ENCODE data around the gene ADCY5. TPM values are rescaled to one million over a fixed set of nuclear protein-coding genes. Genes with fewer than 3 reads are reported as not detected.

The ADCY5 gene
- total and polyA plus RNA-seq, 4 donors, result 0.74 to 6.6 (median 2.9) TPM

- H3K27ac ChIP-seq (ENCODE audit: low read depth in 1 of 2, low read length in 2 of 2), result no peak overlapping the region
- TF ChIP-seq, protein P1, sequence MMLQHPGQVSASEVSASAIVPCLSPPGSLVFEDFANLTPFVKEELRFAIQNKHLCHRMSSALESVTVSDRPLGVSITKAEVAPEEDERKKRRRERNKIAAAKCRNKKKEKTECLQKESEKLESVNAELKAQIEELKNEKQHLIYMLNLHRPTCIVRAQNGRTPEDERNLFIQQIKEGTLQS (IDR thresholded peaks at IDR 0.05), result no peak
- TF ChIP-seq RAD21 (IDR thresholded peaks at IDR 0.05) (no peak), CTCF (IDR thresholded peaks at IDR 0.05; ENCODE audit: low read depth, low read length, missing input control) (no peak), FOXA2 (IDR thresholded peaks at IDR 0.05) (no peak), YY1 (IDR thresholded peaks at IDR 0.05) (no peak), EGR1 (IDR thresholded peaks at IDR 0.05; ENCODE audit: low read depth in 2 of 2) (no peak), JUND (IDR thresholded peaks at IDR 0.05) (no peak), TAF1 (conservative IDR thresholded peaks at IDR 0.05) (no peak), MAX (IDR thresholded peaks at IDR 0.05) (no peak), NR2F2 (IDR thresholded peaks at IDR 0.05) (no peak), SP1 (IDR thresholded peaks at IDR 0.05) (no peak), GABPA (IDR thresholded peaks at IDR 0.05 in 1 of 2, conservative IDR thresholded peaks at IDR 0.05 in 1 of 2) (no peak)
- TF ChIP-seq, protein P2, sequence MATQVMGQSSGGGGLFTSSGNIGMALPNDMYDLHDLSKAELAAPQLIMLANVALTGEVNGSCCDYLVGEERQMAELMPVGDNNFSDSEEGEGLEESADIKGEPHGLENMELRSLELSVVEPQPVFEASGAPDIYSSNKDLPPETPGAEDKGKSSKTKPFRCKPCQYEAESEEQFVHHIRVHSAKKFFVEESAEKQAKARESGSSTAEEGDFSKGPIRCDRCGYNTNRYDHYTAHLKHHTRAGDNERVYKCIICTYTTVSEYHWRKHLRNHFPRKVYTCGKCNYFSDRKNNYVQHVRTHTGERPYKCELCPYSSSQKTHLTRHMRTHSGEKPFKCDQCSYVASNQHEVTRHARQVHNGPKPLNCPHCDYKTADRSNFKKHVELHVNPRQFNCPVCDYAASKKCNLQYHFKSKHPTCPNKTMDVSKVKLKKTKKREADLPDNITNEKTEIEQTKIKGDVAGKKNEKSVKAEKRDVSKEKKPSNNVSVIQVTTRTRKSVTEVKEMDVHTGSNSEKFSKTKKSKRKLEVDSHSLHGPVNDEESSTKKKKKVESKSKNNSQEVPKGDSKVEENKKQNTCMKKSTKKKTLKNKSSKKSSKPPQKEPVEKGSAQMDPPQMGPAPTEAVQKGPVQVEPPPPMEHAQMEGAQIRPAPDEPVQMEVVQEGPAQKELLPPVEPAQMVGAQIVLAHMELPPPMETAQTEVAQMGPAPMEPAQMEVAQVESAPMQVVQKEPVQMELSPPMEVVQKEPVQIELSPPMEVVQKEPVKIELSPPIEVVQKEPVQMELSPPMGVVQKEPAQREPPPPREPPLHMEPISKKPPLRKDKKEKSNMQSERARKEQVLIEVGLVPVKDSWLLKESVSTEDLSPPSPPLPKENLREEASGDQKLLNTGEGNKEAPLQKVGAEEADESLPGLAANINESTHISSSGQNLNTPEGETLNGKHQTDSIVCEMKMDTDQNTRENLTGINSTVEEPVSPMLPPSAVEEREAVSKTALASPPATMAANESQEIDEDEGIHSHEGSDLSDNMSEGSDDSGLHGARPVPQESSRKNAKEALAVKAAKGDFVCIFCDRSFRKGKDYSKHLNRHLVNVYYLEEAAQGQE (IDR thresholded peaks at IDR 0.05), result no peak
- H3K9ac ChIP-seq (ENCODE audit: low read depth in 1 of 2, low read length in 2 of 2), result no peak overlapping the region
Observed at GRCh38 chr3:123478314-123478713, 29.4 kb upstream of the ADCY5 start.

DNA sequence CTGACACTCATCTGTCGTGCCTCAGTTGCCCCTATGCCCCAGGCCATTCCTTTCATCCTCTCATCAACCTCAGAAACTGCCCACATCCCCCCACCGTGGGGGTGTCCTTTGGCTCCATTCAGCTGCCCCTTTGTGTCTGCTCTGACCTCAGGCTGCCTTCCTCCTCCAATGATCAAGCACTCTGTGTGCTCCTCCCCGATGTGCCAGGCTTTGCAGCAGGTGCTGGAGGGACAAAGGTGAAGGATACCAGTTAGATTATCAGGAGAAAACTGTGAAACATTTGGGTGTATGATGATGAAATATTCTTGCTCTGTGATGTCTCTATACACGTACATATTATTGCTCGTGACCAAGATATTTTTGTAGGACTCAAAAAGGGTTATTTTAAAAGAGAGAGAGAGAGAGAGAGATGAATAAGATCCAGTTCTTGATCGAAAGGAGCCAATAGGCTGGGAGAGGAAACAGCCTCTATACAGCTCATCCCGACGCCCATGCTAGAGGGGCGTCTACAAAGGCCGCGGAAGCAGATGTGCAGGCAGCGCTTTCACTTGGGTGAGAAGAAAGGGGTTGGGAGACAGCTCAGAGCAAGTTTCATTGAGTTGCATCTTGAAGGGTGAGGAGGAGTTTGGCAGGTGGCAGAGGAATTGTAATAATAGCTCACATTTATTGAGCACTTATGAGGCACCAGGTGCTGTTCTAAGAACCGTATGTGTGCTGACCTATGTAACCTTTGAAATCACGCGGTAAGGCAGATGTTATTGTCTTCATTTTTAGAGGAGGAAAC is 28.3 kb upstream of the ADCY5 start:
- H3K27ac ChIP-seq (ENCODE audit: low read depth in 1 of 2, low read length in 2 of 2), result no peak overlapping the region
- DNase-seq (ENCODE audit: low spot score), result no peak
- no peaks in the 10 kb centered on the region for H3K4me1 ChIP-seq (ENCODE audit: control insufficient read depth in 4 of 4, insufficient read depth in 4 of 4, low read length in 3 of 4)
- WGBS, result 75% methylated on average over 15 of the region's 15 CpGs
- H3K9me3 ChIP-seq (ENCODE audit: control insufficient read depth in 4 of 4, low read length in 3 of 4), result no peaks in the 10 kb centered on the region
- no peaks in the 10 kb centered on the region for H3K36me3 ChIP-seq (ENCODE audit: control insufficient read depth in 4 of 4, insufficient read depth in 3 of 4, low read depth in 1 of 4, low read length in 3 of 4)
- H3K9ac ChIP-seq (ENCODE audit: low read depth in 1 of 2, low read length in 2 of 2), result no peak overlapping the region
- H3K4me3 ChIP-seq (ENCODE audit: low read depth in 1 of 3, low read length in 3 of 3), result no peak overlapping the region
- H3K27me3 ChIP-seq (ENCODE audit: control insufficient read depth in 4 of 4, insufficient read depth in 4 of 4, low read length in 3 of 4), result no peaks in the 10 kb centered on the region
- TF ChIP-seq TAF1 (conservative IDR thresholded peaks at IDR 0.05) (no peak), FOXA2 (IDR thresholded peaks at IDR 0.05) (no peak), CTCF (IDR thresholded peaks at IDR 0.05; ENCODE audit: low read depth, low read length, missing input control) (no peak), GABPA (IDR thresholded peaks at IDR 0.05 in 1 of 2, conservative IDR thresholded peaks at IDR 0.05 in 1 of 2) (no peak), FOXA1 (IDR thresholded peaks at IDR 0.05) (no peak), MAX (IDR thresholded peaks at IDR 0.05) (no peak), RXRA (IDR thresholded peaks at IDR 0.05) (no peak), EGR1 (IDR thresholded peaks at IDR 0.05; ENCODE audit: low read depth in 2 of 2) (no peak), YY1 (IDR thresholded peaks at IDR 0.05) (no peak), NR2F2 (IDR thresholded peaks at IDR 0.05) (no peak), HNF4A (conservative IDR thresholded peaks at IDR 0.05) (no peak), HNF4G (IDR thresholded peaks at IDR 0.05) (no peak), JUND (IDR thresholded peaks at IDR 0.05) (no peak)
- TF ChIP-seq, protein P2 (IDR thresholded peaks at IDR 0.05), result no peak

More at GRCh38 chr3:123478314-123478713, 29.4 kb upstream of the ADCY5 start:
- Histone ChIP-seq H3K9me3 (ENCODE audit: control insufficient read depth in 4 of 4, low read length in 3 of 4) (no peaks in the 10 kb centered on the region), H3K4me3 (ENCODE audit: low read depth in 1 of 3, low read length in 3 of 3) (no peak overlapping the region), H3K36me3 (ENCODE audit: control insufficient read depth in 4 of 4, insufficient read depth in 3 of 4, low read depth in 1 of 4, low read length in 3 of 4) (no peaks in the 10 kb centered on the region), H3K4me1 (ENCODE audit: control insufficient read depth in 4 of 4, insufficient read depth in 4 of 4, low read length in 3 of 4) (no peaks in the 10 kb centered on the region), H3K27me3 (ENCODE audit: control insufficient read depth in 4 of 4, insufficient read depth in 4 of 4, low read length in 3 of 4) (no peaks in the 10 kb centered on the region)
- WGBS, result 45% methylated on average over 2 of the region's 2 CpGs
- no peak for DNase-seq (ENCODE audit: low spot score)

All from liver (tissue), 9 donors.